ENCODE measurements around the gene COL4A4.

GRCh38 chr2:227098162-227098515, 65.9 kb downstream of the COL4A4 start:
- TF ChIP-seq, protein P1, sequence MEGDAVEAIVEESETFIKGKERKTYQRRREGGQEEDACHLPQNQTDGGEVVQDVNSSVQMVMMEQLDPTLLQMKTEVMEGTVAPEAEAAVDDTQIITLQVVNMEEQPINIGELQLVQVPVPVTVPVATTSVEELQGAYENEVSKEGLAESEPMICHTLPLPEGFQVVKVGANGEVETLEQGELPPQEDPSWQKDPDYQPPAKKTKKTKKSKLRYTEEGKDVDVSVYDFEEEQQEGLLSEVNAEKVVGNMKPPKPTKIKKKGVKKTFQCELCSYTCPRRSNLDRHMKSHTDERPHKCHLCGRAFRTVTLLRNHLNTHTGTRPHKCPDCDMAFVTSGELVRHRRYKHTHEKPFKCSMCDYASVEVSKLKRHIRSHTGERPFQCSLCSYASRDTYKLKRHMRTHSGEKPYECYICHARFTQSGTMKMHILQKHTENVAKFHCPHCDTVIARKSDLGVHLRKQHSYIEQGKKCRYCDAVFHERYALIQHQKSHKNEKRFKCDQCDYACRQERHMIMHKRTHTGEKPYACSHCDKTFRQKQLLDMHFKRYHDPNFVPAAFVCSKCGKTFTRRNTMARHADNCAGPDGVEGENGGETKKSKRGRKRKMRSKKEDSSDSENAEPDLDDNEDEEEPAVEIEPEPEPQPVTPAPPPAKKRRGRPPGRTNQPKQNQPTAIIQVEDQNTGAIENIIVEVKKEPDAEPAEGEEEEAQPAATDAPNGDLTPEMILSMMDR (tag by site-specific recombination; IDR thresholded peaks at IDR 0.05), result no peak
- TF ChIP-seq ZBTB21 (tag by site-specific recombination; IDR thresholded peaks at IDR 0.05), result no peak
- no peak for TF ChIP-seq ZNF121 (tag by site-specific recombination; IDR thresholded peaks at IDR 0.05)
- no peak for TF ChIP-seq ZNF184 (tag by site-specific recombination; IDR thresholded peaks at IDR 0.05)
- TF ChIP-seq PRDM10 (tag by site-specific recombination; IDR thresholded peaks at IDR 0.05), result no peak
- TF ChIP-seq ZNF223 (tag by site-specific recombination; IDR thresholded peaks at IDR 0.05), result no peak
- TF ChIP-seq REST (tag by site-specific recombination; IDR thresholded peaks at IDR 0.05), result no peak
- TF ChIP-seq ZNF366 (tag by site-specific recombination; conservative IDR thresholded peaks at IDR 0.05), result no peak
- TF ChIP-seq ZNF580 (tag by site-specific recombination; IDR thresholded peaks at IDR 0.05), result no peak

Data from HEK293 (cell line).